HEK293T (cell line): ENCODE results near the gene GZF1.
A peak's percentile ranks its signal among the peaks of the same experiment; 100 is the strongest.
"Not testable (repeated sequence)": the region's sequence is repeated elsewhere in the genome, so short reads cannot be mapped to it uniquely, and the experiment has no call there.

Source experiments
- CTCF ChIA-PET: fragments of 350-600 bp; formaldehyde crosslinking; extraction: SDS; loops from one replicate; lab custom pipeline; 2021; ENCODE audit warnings: antibody characterized with exemption, inconsistent platforms; lab: Yijun Ruan, JAX
- POLR2A ChIA-PET: fragments of 350-600 bp; formaldehyde crosslinking; extraction: SDS; loops from one replicate; lab custom pipeline; 2020; ENCODE audit warnings: antibody characterized with exemption, inconsistent platforms; lab: Yijun Ruan, JAX
- DNase-seq: peaks from one replicate; pipeline ENCODE4 v3.0.0; 2012; ENCODE audit warnings: mixed read lengths; ENCODE audit errors: extremely low spot score
- ARNT ChIP-seq: fragments of 450-650 bp; IDR thresholded peaks from 2 replicates; pipeline ENCODE4 v1.6.1; 2017; ENCODE audit warnings: mild to moderate bottlenecking
- BHLHE40 ChIP-seq: fragments of 450-650 bp; IDR thresholded peaks from 2 replicates; pipeline ENCODE4 v1.6.1; 2016; ENCODE audit warnings: mild to moderate bottlenecking, moderate library complexity, borderline replicate concordance
- CTBP1 ChIP-seq: fragments of 450-650 bp; IDR thresholded peaks from 2 replicates; pipeline ENCODE4 v1.6.1; 2016; ENCODE audit warnings: borderline replicate concordance
- ELF4 ChIP-seq: fragments of 450-650 bp; IDR thresholded peaks from 2 replicates; pipeline ENCODE4 v1.6.1; 2017; ENCODE audit warnings: antibody characterized with exemption
- FOXA1 ChIP-seq: fragments of 450-650 bp; IDR thresholded peaks from 2 replicates; pipeline ENCODE4 v1.6.1; 2016; ENCODE audit warnings: mild to moderate bottlenecking
- FOXK2 ChIP-seq: fragments of 450-650 bp; IDR thresholded peaks from 2 replicates; pipeline ENCODE4 v1.6.1; 2016; ENCODE audit warnings: mild to moderate bottlenecking
- FOXM1 ChIP-seq: fragments of 450-650 bp; IDR thresholded peaks from 2 replicates; pipeline ENCODE4 v1.6.1; 2017; ENCODE audit warnings: mild to moderate bottlenecking, borderline replicate concordance
- HDGF ChIP-seq: fragments of 450-650 bp; IDR thresholded peaks from 2 replicates; pipeline ENCODE4 v1.6.1; 2017; ENCODE audit warnings: antibody characterized with exemption, borderline replicate concordance
- L3MBTL2 ChIP-seq: fragments of 450-650 bp; conservative IDR thresholded peaks from 2 replicates; pipeline ENCODE4 v1.6.1; 2016; ENCODE audit warnings: mild to moderate bottlenecking
- LEF1 ChIP-seq: fragments of 450-650 bp; IDR thresholded peaks from 2 replicates; pipeline ENCODE4 v1.6.1; 2017; ENCODE audit warnings: mild to moderate bottlenecking, borderline replicate concordance
- NFRKB ChIP-seq: fragments of 450-650 bp; IDR thresholded peaks from 2 replicates; pipeline ENCODE4 v1.6.1; 2016; ENCODE audit warnings: mild to moderate bottlenecking, moderate library complexity
- SP1 ChIP-seq: fragments of 450-650 bp; IDR thresholded peaks from 2 replicates; pipeline ENCODE4 v1.6.1; 2017
- SUZ12 ChIP-seq: fragments of 450-650 bp; IDR thresholded peaks from 2 replicates; pipeline ENCODE4 v1.6.1; 2016; ENCODE audit warnings: mild to moderate bottlenecking
- TARDBP ChIP-seq: fragments of 450-650 bp; IDR thresholded peaks from 2 replicates; pipeline ENCODE4 v1.6.1; 2016
- ZNF384 ChIP-seq: fragments of 450-650 bp; IDR thresholded peaks from 2 replicates; pipeline ENCODE4 v1.6.1; 2016
- TF ChIP-seq, protein P1 (sequence below): fragments of 450-650 bp; IDR thresholded peaks from 2 replicates; pipeline ENCODE4 v1.6.1; 2016

GZF1 gene

GRCh38 chr20:23346002-23346401 lies 16.0 kb upstream of the GZF1 start:
- ChIA-PET CTCF (interaction anchor here (0.5 kb wide), 1 partner anchor 73 kb away, joined by 3 read pairs; no protein-coding TSS in a partner anchor), POLR2A (no interaction called here)
- DNase-seq, result no peak
- TF ChIP-seq, protein P1, sequence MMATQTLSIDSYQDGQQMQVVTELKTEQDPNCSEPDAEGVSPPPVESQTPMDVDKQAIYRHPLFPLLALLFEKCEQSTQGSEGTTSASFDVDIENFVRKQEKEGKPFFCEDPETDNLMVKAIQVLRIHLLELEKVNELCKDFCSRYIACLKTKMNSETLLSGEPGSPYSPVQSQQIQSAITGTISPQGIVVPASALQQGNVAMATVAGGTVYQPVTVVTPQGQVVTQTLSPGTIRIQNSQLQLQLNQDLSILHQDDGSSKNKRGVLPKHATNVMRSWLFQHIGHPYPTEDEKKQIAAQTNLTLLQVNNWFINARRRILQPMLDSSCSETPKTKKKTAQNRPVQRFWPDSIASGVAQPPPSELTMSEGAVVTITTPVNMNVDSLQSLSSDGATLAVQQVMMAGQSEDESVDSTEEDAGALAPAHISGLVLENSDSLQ, result no peak
- TF ChIP-seq NFRKB (no peak), L3MBTL2 (no peak)

GRCh38 chr20:23347791-23348190 lies 14.2 kb upstream of the GZF1 start:
- ChIA-PET CTCF (no interaction called here), POLR2A (no interaction called here)
- no peak for TF ChIP-seq HDGF
- no peak for TF ChIP-seq L3MBTL2
- no peak for TF ChIP-seq LEF1
- no peak for TF ChIP-seq CTBP1
- TF ChIP-seq BHLHE40, result no peak
- no peak for TF ChIP-seq ARNT
- DNase-seq, result no peak

DNA sequence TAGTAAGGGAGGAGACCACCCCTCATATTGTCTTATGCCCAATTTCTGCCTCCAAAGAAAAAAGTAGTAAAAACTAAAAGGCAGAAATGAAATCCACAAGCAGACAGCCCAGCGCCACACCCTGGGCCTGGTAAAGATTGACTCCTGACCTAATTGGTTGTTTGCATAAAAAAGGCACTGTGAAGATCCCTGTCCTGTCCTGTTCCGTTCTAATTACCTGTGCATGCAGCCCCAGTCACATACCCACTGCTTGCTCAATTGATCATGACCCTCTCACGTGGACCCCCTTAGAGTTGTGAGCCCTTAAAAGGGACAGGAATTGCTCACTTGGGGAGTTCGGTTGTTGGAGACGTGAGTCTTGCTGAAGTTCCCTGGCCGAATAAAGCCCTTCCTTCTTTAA lies 13.5 kb upstream of the GZF1 start:
- CTCF ChIA-PET, DNase-seq: not testable (repeated sequence)
- POLR2A ChIA-PET, result interaction anchor here (2.3 kb wide), 1 partner anchor 12 kb away, joined by 6 read pairs; no protein-coding TSS in a partner anchor

- ChIA-PET POLR2A (interaction anchor here (0.6 to 3.7 kb wide), 35 partner anchors 9 to 658 kb away, joined by 3 to 67 read pairs (median 4); partner anchors contain the start of genes GZF1 and NAPB), CTCF (interaction anchor here (0.6 to 1.8 kb wide), 7 partner anchors 9 to 298 kb away, joined by 3 to 8 read pairs (median 5); no protein-coding TSS in a partner anchor)
- peak; percentile 64 for DNase-seq
- no peak for TF ChIP-seq FOXA1
- no peak for TF ChIP-seq L3MBTL2
- no peak for TF ChIP-seq TARDBP
- TF ChIP-seq, protein P1, result no peak
- no peak for TF ChIP-seq LEF1
- TF ChIP-seq ZNF384, result no peak
- no peak for TF ChIP-seq FOXM1
- no peak for TF ChIP-seq SP1
- TF ChIP-seq ARNT, result no peak
- TF ChIP-seq SUZ12, result no peak
- TF ChIP-seq HDGF, result no peak
Measured at GRCh38 chr20:23349338-23350195, 12.4 kb upstream of the GZF1 start.

DNA sequence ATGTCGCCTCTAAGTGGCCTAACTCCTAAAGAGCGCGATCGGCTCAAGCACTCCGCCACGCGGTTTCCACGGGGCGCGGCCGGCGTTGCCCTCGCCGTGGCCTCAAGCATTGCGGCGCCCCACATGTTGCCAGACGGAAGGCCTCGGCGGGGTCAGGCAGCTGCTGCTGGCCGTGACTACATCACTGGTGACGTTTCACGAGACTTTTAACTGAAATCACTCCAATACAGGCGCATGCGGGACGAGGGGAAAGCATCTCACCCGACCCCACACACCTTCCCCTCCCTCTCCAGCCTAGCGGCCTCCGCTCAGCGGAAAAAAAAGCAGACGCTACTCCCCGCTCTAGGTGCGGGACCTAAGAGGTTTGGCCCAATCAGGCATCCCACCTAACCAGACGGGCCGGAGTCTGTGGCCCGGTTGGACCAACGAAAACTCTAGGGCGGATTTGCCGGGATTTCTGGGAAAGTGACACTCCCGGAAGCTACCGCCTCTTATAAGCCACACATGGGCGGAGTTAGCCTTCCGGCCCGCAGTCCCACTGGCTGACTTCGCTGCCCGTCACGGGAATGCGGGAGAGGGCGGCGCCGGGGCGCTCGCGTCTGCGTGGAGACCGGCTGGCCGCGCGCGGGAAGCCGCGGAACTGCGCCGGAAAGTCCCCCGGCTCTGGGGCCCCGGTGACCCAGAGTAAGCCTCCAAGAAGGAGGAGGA lies 11.6 kb upstream of the GZF1 start, which contains the start of gene NXT1:
TSS of gene NXT1 (plus strand) at position 596 of the 708 bp plus-strand sequence. CDS start 3,251 bp downstream, outside the sequence.
- TF ChIP-seq L3MBTL2 (peak; percentile 93), CTBP1 (no peak), ZNF384 (no peak), SUZ12 (no peak), FOXM1 (no peak), BHLHE40 (no peak), FOXK2 (no peak), TARDBP (peak; percentile 80), HDGF (no peak), ELF4 (no peak), LEF1 (no peak), FOXA1 (no peak), ARNT (no peak), SP1 (peak; percentile 78; the same call in 1 of the 2 replicates), NFRKB (no peak)
- TF ChIP-seq, protein P1, result peak; percentile 99
- POLR2A ChIA-PET, result interaction anchor here (0.6 to 3.7 kb wide), 35 partner anchors 10 to 658 kb away, joined by 3 to 67 read pairs (median 4); partner anchors contain the start of genes GZF1 and NAPB
- DNase-seq, result peak; percentile 84
- CTCF ChIA-PET, result interaction anchor here (0.8 to 1.8 kb wide), 6 partner anchors 10 to 299 kb away, joined by 3 to 8 read pairs (median 5); no protein-coding TSS in a partner anchor
